HepG2 (cell line): ENCODE results near the gene MUTYH. TPM values are rescaled to one million over a fixed set of nuclear protein-coding genes. Genes with fewer than 3 reads are reported as not detected.

ENCODE experiments used
- ARID2 ChIP-seq: sonication (generic); formaldehyde crosslinking; IDR thresholded peaks from 2 replicates; pipeline ENCODE4 v1.8.1; 2022; ENCODE audit warnings: mild to moderate bottlenecking, missing genetic modification reagents, borderline replicate concordance
- EZH2 ChIP-seq: conservative IDR thresholded peaks from 2 replicates; pipeline ENCODE4 v1.6.1; 2012; ENCODE audit warnings: mild to moderate bottlenecking, low read depth, low read length, moderate library complexity
- GZF1 ChIP-seq: sonication (generic); formaldehyde crosslinking; IDR thresholded peaks from 2 replicates; pipeline ENCODE4 v1.5.1; 2020; ENCODE audit warnings: mild to moderate bottlenecking, missing genetic modification reagents
- HHEX ChIP-seq: IDR thresholded peaks from 2 replicates; pipeline ENCODE4 v1.6.1; 2016; ENCODE audit warnings: control low read depth
- MAF1 ChIP-seq: sonication (generic); formaldehyde crosslinking; IDR thresholded peaks from 2 replicates; pipeline ENCODE4 v1.5.0; 2020; ENCODE audit warnings: missing genetic modification reagents, borderline replicate concordance
- MLLT10 ChIP-seq: sonication (generic); formaldehyde crosslinking; IDR thresholded peaks from 2 replicates; pipeline ENCODE4 v1.4.0; 2020; ENCODE audit warnings: missing genetic modification reagents
- NCOA2 ChIP-seq: sonication (generic); formaldehyde crosslinking; IDR thresholded peaks from 2 replicates; pipeline ENCODE4 v1.8.0; 2022; ENCODE audit warnings: inconsistent platforms
- NR0B2 ChIP-seq: sonication (generic); formaldehyde crosslinking; IDR thresholded peaks from 2 replicates; pipeline ENCODE4 v1.4.0; 2020; ENCODE audit warnings: mild to moderate bottlenecking, missing genetic modification reagents
- POGZ ChIP-seq: sonication (generic); formaldehyde crosslinking; IDR thresholded peaks from 2 replicates; pipeline ENCODE4 v1.4.0; 2020; ENCODE audit warnings: mild to moderate bottlenecking, missing genetic modification reagents
- RFXANK ChIP-seq: IDR thresholded peaks from 2 replicates; pipeline ENCODE4 v1.6.1; 2016
- SNAPC4 ChIP-seq: sonication (generic); formaldehyde crosslinking; IDR thresholded peaks from 2 replicates; pipeline ENCODE4 v1.4.0; 2020; ENCODE audit warnings: mild to moderate bottlenecking, missing genetic modification reagents
- SOX13 ChIP-seq, 3 experiments: fragments of 450-650 bp in 1 of 3; sonication (generic) in 1 of 3; formaldehyde crosslinking in 1 of 3; IDR thresholded peaks in 2 of 3; conservative IDR thresholded peaks in 1 of 3; 2 replicates each; pipeline versions ENCODE4 v1.5.0 to v1.6.1; 2016 to 2020; ENCODE audit warnings: antibody characterized with exemption in 1 of 3, mild to moderate bottlenecking in 1 of 3, missing compliant biosample characterization in 1 of 3, missing genetic modification reagents in 1 of 3, moderate library complexity in 1 of 3
- THAP9 ChIP-seq: sonication (generic); formaldehyde crosslinking; IDR thresholded peaks from 2 replicates; pipeline ENCODE4; 2020; ENCODE audit warnings: missing genetic modification reagents, mild to moderate bottlenecking, borderline replicate concordance
- ZBTB20 ChIP-seq: sonication (generic); formaldehyde crosslinking; IDR thresholded peaks from 2 replicates; pipeline ENCODE4 v1.8.1; 2023; ENCODE audit warnings: missing genetic modification reagents, low read depth, mild to moderate bottlenecking, borderline replicate concordance
- ZFP1 ChIP-seq: IDR thresholded peaks from 2 replicates; pipeline ENCODE4 v1.6.1; 2016
- ZNF256 ChIP-seq: sonication (generic); formaldehyde crosslinking; conservative IDR thresholded peaks from 2 replicates; pipeline ENCODE4 v1.4.0; 2020; ENCODE audit warnings: missing genetic modification reagents
- ZNF337 ChIP-seq: sonication (generic); formaldehyde crosslinking; IDR thresholded peaks from 2 replicates; pipeline ENCODE4 v1.5.1; 2020; ENCODE audit warnings: missing genetic modification reagents, low read depth, mild to moderate bottlenecking, borderline replicate concordance
- ZNF382 ChIP-seq: sonication (generic); formaldehyde crosslinking; IDR thresholded peaks from 2 replicates; pipeline ENCODE4 v1.5.0; 2020; ENCODE audit warnings: missing genetic modification reagents, mild to moderate bottlenecking, borderline replicate concordance
- ZNF432 ChIP-seq: sonication (generic); formaldehyde crosslinking; IDR thresholded peaks from 2 replicates; pipeline ENCODE4 v1.5.0; 2020; ENCODE audit warnings: missing genetic modification reagents, mild to moderate bottlenecking, borderline replicate concordance
- ZSCAN30 ChIP-seq: sonication (generic); formaldehyde crosslinking; IDR thresholded peaks from 2 replicates; pipeline ENCODE4 v1.5.0; 2020; ENCODE audit warnings: mild to moderate bottlenecking, missing genetic modification reagents
- polyA plus RNA-seq, 8 experiments: library from polyadenylated mRNA; depleted of rRNA in 3 of 8; stranded (reverse) in 7 of 8; unstranded in 1 of 8; fragments of >200 nt; fragmentation: Illumina TruSeq in 4 of 8; extraction: Trizol in 4 of 8; gene quantifications; 2 replicates each; pipeline versions ENCODE4 v1.2.1 to v1.2.3, GENCODE V29; 2011 to 2016; ENCODE audit warnings: low read depth in 4 of 8, missing spikeins in 1 of 8, mixed read lengths in 1 of 8; ENCODE audit not compliant: insufficient read depth in 1 of 8
- total RNA-seq, 5 experiments: library from RNA; depleted of rRNA; stranded (reverse); fragments of >200 nt; fragmentation: Illumina TruSeq; extraction: Trizol; gene quantifications; 2 replicates each; pipeline ENCODE4 v1.2.3, GENCODE V29; 2016; ENCODE audit warnings: low read depth in 1 of 5

Gene MUTYH
- total and polyA plus RNA-seq, 2 of the 13 experiments (the other 11 are each of a cell fraction or from before 2014, with no cell fraction given) = 16.3 to 17.1 TPM

GRCh38 chr1:45303520-45304310, 36.5 kb downstream of the MUTYH start (continued):
- TF ChIP-seq SOX13 (IDR thresholded peaks at IDR 0.05) (no peak), SOX13 (CRISPR knock-in tag; conservative IDR thresholded peaks at IDR 0.05 in 1 of 2, IDR thresholded peaks at IDR 0.05 in 1 of 2) (peak in 1 of 2 experiments; percentile 56; a peak in 2 of 4 replicates), POGZ (peak; percentile 68), THAP9 (CRISPR knock-in tag) (no peak; the same call in 1 of the 2 replicates), ZNF382 (CRISPR knock-in tag) (no peak), ZFP1 (CRISPR knock-in tag) (peak; percentile 80; the same call in 1 of the 2 replicates), ZNF432 (CRISPR knock-in tag) (no peak), SNAPC4 (CRISPR knock-in tag) (peak; percentile 81), NR0B2 (CRISPR knock-in tag) (peak; percentile 76; the same call in 1 of the 2 replicates), ARID2 (CRISPR knock-in tag) (peak; percentile 81; the same call in 1 of the 2 replicates), ZBTB20 (CRISPR knock-in tag) (no peak), EZH2 (no peak), RFXANK (CRISPR knock-in tag) (no peak), HHEX (CRISPR knock-in tag) (no peak), GZF1 (peak; percentile 75; the same call in 1 of the 2 replicates), MAF1 (CRISPR knock-in tag) (peak; percentile 66; the same call in 1 of the 2 replicates), ZSCAN30 (CRISPR knock-in tag) (0 out of 2 replicates have a peak, but pooled peaks have one; percentile 8), MLLT10 (CRISPR knock-in tag) (no peak), NCOA2 (CRISPR knock-in tag) (peak; percentile 61), ZNF337 (no peak), ZNF256 (0 out of 2 replicates have a peak, but pooled peaks have one; percentile 17)
